GM19099 (cell line): ENCODE measurements around the gene MAN1B1.

Experiments
- POLR2A ChIP-seq: IDR thresholded peaks from 3 replicates; pipeline ENCODE4 v1.6.1; 2011; ENCODE audit warnings: low read depth; ENCODE audit not compliant: insufficient read length; ENCODE audit errors: extremely low read depth

Gene MAN1B1

DNA sequence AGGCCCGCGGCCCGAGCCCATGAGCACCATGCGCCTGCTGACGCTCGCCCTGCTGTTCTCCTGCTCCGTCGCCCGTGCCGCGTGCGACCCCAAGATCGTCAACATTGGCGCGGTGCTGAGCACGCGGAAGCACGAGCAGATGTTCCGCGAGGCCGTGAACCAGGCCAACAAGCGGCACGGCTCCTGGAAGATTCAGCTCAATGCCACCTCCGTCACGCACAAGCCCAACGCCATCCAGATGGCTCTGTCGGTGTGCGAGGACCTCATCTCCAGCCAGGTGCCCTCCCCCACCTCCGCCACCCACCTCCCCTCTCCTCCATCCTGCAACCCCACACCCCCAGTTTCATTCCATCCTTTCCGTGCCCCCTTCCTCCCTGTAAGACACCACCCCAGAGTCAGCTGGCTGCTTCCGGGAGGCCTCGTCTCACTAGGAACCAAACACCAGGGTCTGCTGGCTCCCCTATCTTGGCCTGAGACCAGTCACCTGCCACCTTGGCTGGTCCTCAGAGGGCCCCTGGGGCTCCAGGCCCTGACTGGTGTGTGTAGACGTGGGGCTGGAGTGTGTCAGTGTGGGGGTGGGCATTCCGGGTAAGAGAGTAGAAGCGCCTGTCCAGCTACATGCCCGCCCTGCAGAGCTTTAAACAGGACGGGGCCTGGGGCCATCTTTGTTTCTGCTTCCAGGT lies 52.8 kb downstream of the MAN1B1 start:
- TF ChIP-seq POLR2A: no peak

DNA sequence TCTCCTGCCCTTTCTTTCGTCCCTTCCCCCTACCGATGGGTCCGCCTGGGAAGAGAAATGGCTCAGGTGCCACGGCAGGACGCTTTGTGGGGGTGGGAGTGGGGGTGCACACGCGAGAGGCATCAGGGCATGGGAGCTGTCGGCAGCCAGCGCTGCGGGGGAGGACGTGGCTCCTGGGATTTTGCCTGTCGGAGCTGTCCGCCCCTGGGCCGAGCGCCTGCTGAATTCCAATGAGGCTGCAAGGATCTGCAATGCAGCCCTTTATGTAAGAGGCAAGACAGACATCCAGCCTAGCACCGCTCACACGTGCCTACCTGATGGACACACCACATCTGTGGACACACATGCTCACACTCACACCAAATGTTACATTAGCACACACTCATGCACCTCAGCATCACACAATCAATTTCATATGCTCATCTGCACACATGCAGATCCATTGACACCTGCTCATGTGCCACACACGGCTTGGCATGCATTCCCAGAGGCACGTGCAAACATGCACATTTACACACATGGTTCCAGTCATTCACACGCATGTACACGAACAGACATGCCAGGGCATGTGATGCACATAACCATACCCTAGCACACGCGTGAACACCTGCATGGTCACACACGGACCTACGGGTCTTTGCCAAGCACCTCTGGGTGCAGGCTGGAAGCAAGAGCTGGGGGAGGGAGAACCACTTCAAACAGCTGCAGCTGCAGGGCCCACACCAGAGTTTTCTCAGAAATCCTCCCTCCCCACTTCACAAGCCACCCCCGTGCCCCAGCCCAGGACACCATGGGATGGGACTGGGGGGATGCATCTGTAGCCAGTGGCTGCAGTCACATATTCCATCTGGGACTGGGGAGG lies 53.6 kb downstream of the MAN1B1 start:
- no peak for TF ChIP-seq POLR2A

DNA sequence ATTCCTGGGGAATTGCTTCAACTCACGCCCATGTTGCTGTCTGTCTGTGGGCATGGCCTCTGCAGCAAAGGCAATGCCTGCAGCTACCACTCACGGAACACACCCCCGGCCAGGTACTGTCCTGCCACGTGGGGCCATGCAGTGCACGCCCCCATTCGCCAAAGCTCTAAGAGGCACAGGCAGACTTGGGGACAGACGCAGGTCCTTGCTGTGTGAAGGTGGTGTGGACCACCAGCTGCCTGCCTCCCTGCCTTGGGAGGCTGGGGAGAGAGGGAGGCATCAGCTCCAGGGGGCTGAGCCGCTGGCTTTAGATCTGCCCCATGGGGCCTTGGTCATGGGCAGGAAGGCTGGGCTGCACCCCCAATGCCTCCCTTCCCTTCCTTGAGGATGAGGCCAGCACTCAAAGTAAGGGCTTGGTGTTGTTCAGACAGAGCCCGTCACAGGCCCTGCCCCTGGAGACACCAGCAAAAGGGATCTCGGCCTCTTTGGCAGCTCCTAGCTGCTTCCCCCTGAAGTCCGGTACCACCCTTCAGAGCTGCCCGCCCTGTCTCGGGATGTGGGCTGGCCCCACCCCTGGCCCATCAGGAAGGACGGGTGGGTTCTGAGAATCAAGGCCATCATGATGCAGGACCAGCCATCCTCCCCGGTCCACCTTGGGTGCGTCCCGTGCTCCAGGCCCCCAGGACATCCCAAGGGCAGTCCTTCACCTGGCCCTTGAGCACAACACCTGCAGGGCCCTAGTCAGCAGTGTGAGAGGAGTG lies 54.4 kb downstream of the MAN1B1 start:
- no peak for TF ChIP-seq POLR2A

DNA sequence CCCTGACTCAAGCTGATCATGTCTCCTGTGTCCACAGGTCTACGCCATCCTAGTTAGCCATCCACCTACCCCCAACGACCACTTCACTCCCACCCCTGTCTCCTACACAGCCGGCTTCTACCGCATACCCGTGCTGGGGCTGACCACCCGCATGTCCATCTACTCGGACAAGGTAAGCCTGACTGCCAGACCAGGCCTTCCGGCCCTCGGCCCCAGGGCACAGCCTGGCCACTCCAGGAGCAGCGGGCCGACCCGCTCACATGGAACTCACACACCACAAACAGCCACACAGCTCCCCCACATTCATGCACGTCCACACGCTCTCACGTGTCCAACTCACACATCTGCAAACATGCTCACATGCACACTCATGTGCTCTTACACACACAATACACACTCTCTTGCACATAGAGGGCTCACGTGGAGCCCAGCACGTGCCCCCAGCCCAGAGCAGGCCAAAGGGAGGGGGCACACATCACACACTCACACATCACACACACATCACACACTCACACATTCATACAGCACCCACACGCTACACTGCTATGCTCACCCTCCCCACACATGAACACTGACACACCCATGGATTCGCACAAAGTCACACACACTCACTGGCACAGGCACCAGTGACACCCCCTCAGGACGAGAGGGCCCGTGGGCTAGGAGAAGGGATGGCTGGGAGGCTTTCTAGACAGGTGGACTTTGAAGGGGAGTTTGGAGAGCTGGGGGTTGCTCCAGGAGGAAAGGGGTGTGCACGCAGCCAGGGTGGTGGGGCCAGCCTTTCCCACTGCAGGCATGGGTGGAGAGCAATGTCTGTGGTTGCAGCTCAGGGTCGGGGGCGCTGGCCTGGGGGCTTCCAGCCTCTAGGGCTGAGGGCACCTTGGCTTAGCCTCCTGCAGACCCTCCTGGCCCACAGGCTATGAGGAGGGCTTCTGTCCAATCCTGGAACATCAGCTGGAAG lies 55.5 kb downstream of the MAN1B1 start:
- TF ChIP-seq POLR2A: no peak

DNA sequence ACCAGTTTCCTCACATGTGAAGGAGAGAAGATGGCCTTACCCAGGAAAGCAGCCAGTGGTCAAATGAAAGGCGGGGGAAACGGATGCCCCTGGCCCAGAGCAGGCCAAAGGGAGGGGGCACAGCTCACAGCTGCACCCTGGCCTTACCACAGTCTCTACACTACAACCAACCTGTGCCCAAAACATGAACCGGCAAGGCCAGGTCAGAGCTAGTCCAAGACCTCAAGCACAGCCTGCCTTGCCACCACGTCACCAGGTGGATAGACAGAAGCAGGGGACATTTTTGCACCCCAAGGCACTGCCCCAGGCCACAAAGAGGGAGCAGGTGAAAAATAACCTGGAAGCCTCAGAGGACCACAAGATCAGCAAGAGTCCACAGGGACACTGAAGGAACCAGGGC lies 56.7 kb downstream of the MAN1B1 start:
- TF ChIP-seq POLR2A: no peak

DNA sequence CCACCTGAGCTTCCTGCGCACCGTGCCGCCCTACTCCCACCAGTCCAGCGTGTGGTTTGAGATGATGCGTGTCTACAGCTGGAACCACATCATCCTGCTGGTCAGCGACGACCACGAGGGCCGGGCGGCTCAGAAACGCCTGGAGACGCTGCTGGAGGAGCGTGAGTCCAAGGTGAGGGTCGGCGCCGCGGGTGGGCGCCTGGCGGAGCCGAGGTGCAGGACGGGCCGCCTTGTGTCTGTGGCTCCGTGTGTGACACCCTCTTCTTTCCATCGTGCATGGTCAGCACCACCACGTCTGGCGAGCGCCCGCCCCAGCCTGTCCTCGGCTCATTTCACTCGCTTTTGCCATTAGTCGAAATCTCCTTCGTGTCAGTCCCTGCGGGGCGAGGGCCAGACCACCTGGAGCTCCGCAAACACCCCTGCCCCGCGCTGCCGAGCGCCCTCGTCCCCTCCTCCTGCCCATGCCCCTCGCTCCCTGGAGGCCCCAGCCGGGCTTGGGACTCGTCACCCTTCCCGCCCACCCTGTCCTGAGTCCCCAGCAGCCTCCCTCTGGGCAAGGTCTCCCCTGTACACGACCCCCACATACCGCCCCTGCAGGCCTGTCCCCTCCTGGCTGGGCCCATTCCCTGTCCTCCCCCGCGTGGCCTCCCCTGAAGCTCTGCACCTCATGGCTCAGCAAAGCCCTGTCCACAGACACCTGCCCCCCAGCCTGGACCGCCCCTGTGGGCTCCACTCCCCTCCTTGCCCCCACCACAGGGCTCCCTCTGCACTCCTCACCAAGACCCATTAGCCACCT lies 59.1 kb downstream of the MAN1B1 start:
- TF ChIP-seq POLR2A: no peak

DNA sequence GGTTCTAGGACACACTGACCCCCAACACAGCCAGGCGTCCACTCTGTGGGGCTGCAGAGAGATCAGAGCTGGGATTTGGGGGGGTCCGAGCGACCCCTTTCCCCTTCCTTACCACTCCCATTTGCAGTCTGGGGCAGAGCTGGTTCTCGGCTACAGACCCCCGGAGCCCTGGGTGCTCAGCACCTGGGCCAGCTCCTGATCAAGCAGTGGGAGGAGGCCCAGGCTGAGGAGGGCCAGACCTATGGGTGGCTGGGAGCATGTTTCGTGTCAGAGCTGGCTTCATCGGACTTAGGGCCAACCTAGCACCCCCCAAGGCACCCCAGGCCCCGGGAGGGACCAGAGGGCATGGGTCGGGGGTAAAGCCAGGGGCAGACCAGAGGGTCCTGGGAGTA lies 59.7 kb downstream of the MAN1B1 start:
- no peak for TF ChIP-seq POLR2A

DNA sequence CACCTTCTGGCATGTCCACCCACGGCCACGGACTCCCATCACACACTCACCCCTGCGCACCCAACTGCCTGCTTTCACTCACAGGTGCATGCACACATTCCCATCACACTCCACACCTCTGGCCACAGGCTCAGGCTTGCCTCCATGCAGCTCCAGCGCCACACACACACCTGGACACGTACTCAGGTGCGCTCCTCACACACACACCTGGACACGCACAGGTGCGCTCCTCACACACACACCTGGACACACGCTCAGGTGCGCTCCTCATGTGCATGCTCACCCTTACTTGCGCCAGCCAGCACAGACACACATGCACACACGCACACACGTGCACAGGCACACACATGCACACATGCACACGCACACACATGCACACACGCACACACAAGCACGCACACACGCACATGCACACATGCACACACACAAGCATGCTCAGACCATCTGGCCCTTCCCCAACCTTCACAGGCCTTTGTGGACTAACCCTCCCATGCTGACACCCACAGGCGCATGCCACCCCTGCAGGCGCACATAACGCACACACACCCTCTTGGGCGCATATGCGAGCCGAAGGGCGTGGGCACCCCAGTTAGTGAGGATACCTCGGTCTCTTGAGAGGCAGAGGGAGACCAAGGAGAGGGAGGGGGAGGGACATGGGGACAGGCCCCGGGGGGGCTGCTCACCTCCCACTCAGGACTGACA lies 60.5 kb downstream of the MAN1B1 start:
- no peak for TF ChIP-seq POLR2A

DNA sequence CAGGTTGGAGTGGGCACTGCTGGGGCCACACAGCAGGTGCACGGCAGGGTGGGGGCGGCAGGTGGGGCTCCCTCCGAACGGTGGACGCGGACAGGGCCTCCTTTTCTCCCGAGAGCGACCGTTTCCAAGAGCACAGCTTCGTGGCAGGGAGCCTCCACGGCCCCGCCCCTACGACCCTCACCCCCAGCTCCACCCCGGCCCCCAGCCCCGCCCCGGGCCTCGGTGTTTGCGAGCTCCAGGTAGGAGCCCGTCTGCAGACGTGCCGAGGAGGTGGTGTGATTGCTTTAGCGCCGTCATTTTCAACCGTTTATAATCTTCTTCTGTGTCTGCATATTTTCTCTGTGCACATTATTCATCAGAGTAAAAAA lies 61.0 kb downstream of the MAN1B1 start:
- TF ChIP-seq POLR2A: no peak

DNA sequence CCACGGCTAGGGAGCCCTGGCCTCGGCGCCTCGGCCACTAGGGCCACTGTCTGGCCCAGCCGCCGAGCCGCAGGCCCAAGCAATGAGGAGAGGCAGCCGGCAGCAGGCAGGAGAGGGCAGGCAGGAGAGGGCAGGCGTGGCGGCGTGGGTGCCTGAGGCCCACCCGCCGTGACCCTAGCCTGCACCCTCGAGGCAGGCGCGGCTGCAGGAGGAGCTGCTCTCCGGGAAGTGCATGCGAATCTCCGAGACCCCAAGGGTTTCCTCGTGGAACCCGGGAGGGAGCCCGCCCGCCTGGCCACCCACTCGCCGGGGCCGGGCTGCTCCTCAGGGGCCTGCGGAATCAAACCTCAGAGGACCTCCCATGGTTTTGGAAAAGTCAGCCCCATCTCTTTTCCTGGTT lies 61.5 kb downstream of the MAN1B1 start:
- no peak for TF ChIP-seq POLR2A

DNA sequence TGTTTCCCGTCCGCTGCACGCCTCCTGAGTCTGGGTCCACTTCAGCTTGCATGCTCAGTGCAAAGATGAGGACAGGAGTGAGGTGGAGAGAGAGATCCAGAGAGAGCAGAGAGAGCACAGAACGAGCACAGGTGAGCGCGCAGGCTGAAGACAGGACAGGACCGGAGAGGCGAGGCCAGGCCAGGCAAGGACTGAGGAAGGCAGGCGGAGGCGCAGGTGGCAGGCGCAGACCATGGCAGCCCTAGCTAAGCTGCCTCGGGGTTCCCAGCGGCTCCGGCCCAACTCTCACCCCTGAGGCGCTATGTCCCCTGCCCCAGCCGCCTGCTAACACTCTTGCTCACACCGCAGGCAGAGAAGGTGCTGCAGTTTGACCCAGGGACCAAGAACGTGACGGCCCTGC lies 61.9 kb downstream of the MAN1B1 start:
- TF ChIP-seq POLR2A: no peak

DNA sequence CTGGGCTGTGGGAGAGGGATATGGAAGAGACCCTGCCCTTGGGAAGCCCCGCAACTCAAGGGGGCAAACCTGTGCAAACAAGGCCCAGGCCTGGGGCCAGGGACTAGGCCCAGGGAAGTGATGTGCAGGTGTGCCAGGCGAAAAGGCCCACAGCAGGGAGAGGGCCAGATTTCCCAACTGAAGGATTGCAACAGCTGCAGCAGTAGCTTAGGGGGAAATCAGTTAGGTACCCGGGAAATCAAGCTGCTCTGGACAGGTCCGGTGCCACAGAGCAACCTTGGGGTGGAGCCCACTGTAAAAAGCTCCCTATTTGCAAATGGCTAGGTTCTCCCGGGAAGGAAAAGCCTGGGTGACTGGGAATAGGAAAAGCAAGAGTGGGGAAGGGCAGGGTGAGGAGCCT lies 62.6 kb downstream of the MAN1B1 start:
- TF ChIP-seq POLR2A: no peak

DNA sequence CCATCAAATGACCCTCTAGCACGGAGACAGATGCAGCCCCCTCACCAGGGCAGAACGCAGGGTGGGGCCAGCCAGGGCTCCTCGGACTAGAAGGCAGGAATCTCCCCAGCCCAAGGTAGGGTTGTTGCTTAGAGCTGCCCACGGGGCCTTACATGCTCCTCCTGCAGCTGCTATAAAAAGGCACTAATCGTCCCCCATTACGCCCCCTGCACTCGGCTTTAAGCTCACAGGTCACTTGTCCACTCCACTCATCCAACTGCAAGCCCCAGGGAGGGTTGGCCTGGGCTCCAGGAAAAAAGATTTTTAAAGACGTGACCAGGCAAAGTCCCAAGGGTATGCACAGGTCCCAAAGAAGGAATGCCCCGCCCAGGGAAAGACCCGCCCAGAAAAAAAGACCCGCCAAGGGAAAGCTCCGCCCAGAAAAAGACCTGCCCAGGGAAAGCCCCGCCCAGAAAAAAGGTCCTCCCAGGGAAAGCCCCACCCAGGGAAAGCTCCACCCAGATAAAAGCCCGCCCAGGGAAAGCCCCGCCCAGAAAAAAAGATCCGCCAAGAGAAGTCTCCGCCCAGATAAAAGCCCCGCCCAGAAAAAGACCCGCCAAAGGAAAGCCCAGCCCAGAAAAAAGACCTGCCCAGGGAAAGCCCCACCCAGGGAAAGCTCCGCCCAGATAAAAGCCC lies 63.3 kb downstream of the MAN1B1 start:
- no peak for TF ChIP-seq POLR2A
